GM15510 (cell line): ENCODE results near the gene CEACAM18.

ENCODE experiments used
- POLR2A ChIP-seq: IDR thresholded peaks from 3 replicates; pipeline ENCODE4 v1.6.1; 2011; ENCODE audit warnings: borderline replicate concordance; ENCODE audit not compliant: insufficient read length; ENCODE audit errors: extremely low read depth

CEACAM18 gene

GRCh38 chr19:51507192-51507591 is 28.9 kb downstream of the CEACAM18 start:
- TF ChIP-seq POLR2A = no peak

- TF ChIP-seq POLR2A = no peak
Observed at GRCh38 chr19:51507640-51508058, 29.3 kb downstream of the CEACAM18 start.

- no peak for TF ChIP-seq POLR2A
Observed at GRCh38 chr19:51508059-51508733, 29.9 kb downstream of the CEACAM18 start.

GRCh38 chr19:51509823-51510660 is 31.7 kb downstream of the CEACAM18 start:
- TF ChIP-seq POLR2A = no peak

GRCh38 chr19:51511353-51511752 is 33.0 kb downstream of the CEACAM18 start:
- TF ChIP-seq POLR2A = no peak

- no peak for TF ChIP-seq POLR2A
Observed at GRCh38 chr19:51513968-51514367, 35.6 kb downstream of the CEACAM18 start.

- no peak for TF ChIP-seq POLR2A
Observed at GRCh38 chr19:51514866-51515481, 36.6 kb downstream of the CEACAM18 start.

- TF ChIP-seq POLR2A = no peak
Observed at GRCh38 chr19:51520728-51521127, 42.4 kb downstream of the CEACAM18 start.

- no peak for TF ChIP-seq POLR2A
Observed at GRCh38 chr19:51521357-51521756, 43.0 kb downstream of the CEACAM18 start.

GRCh38 chr19:51521781-51522180 is 43.4 kb downstream of the CEACAM18 start:
- no peak for TF ChIP-seq POLR2A

- TF ChIP-seq POLR2A = no peak
Observed at GRCh38 chr19:51524666-51525264, 46.4 kb downstream of the CEACAM18 start.

GRCh38 chr19:51525651-51526050 is 47.3 kb downstream of the CEACAM18 start:
- TF ChIP-seq POLR2A = no peak

GRCh38 chr19:51529301-51529700 is 51.0 kb downstream of the CEACAM18 start:
- no peak for TF ChIP-seq POLR2A

- no peak for TF ChIP-seq POLR2A
Observed at GRCh38 chr19:51530616-51531015, 52.3 kb downstream of the CEACAM18 start.

GRCh38 chr19:51531349-51532315 is 53.3 kb downstream of the CEACAM18 start, which contains the start of gene SIGLEC6:
Gene SIGLEC6 (minus strand): TSS chr19:51531670. CDS start chr19:51531648, 22 bp downstream.
- TF ChIP-seq POLR2A = no peak

GRCh38 chr19:51535535-51535934 is 57.2 kb downstream of the CEACAM18 start:
- TF ChIP-seq POLR2A = no peak
